Nephron (organoid): ENCODE measurements around the gene IFIH1.

Experiments used
- H3K27ac Mint-ChIP-seq, 3 experiments: 2 replicates each; pipeline ENCODE4 v1.8.0; 2020; ENCODE audit warnings: mixed read lengths in 3 of 3, mild to moderate bottlenecking in 2 of 3, moderate library complexity in 1 of 3
- H3K27me3 Mint-ChIP-seq: 2 replicates; pipeline ENCODE4 v1.8.0; 2021; ENCODE audit warnings: low read depth, mild to moderate bottlenecking, moderate library complexity, mixed read lengths
- H3K36me3 Mint-ChIP-seq: 2 replicates; pipeline ENCODE4 v1.8.0; 2020; ENCODE audit warnings: low read depth, mixed read lengths
- H3K4me1 Mint-ChIP-seq: 2 replicates; pipeline ENCODE4 v1.8.0; 2020; ENCODE audit warnings: mixed read lengths
- H3K4me3 Mint-ChIP-seq, 3 experiments: 2 replicates each; pipeline ENCODE4 v1.8.0; 2020; ENCODE audit warnings: mild to moderate bottlenecking in 3 of 3, mixed read lengths in 3 of 3, moderate library complexity in 2 of 3
- H3K9me3 Mint-ChIP-seq: 2 replicates; pipeline ENCODE4 v1.8.0; 2020; ENCODE audit warnings: mixed read lengths
- CTCF ChIP-seq, 3 experiments: fragments of 200-600 bp; sonication (generic); IDR thresholded peaks; one replicate each; pipeline ENCODE4 v1.5.0; 2021; ENCODE audit warnings: antibody characterized with exemption in 3 of 3; ENCODE audit not compliant: unreplicated experiment in 3 of 3

IFIH1 gene

GRCh38 chr2:162226836-162227235 lies 91.6 kb downstream of the IFIH1 start:
- H3K27me3 Mint-ChIP-seq, result no peaks in the 10 kb centered on the region
- H3K4me1 Mint-ChIP-seq, result peaks cover 18% of the 10 kb centered on the region
- no peaks in the 10 kb centered on the region for H3K9me3 Mint-ChIP-seq
- H3K36me3 Mint-ChIP-seq, result peaks cover 19% of the 10 kb centered on the region
- no peak overlapping the region for H3K4me3 Mint-ChIP-seq
- no peak overlapping the region for H3K27ac Mint-ChIP-seq
- TF ChIP-seq CTCF (IDR thresholded peaks at IDR 0.05; ENCODE audit: unreplicated experiment in 3 of 3), result no peak

- no peak overlapping the region for H3K4me3 Mint-ChIP-seq
- peaks cover 30% of the 10 kb centered on the region for H3K36me3 Mint-ChIP-seq
- peak; percentile 57 to 61 (median 60) for TF ChIP-seq CTCF (IDR thresholded peaks at IDR 0.05; ENCODE audit: unreplicated experiment in 3 of 3)
- no peaks in the 10 kb centered on the region for H3K9me3 Mint-ChIP-seq
- peak overlapping the region in 2 of 3 experiments; percentile 81 to 84 for H3K27ac Mint-ChIP-seq
- peaks cover 41% of the 10 kb centered on the region for H3K4me1 Mint-ChIP-seq
- no peaks in the 10 kb centered on the region for H3K27me3 Mint-ChIP-seq
These were observed 97.4 kb downstream of the IFIH1 start for GRCh38 chr2:162221064-162221463.

- Mint-ChIP-seq H3K27ac (peak overlapping the region in 2 of 3 experiments; percentile 81 to 84), H3K4me1 (peaks cover 41% of the 10 kb centered on the region), H3K36me3 (peaks cover 33% of the 10 kb centered on the region), H3K4me3 (peak overlapping the region in 1 of 3 experiments; percentile 5), H3K9me3 (no peaks in the 10 kb centered on the region), H3K27me3 (no peaks in the 10 kb centered on the region)
- no peak for TF ChIP-seq CTCF (IDR thresholded peaks at IDR 0.05; ENCODE audit: unreplicated experiment in 3 of 3)
These were observed 98.1 kb downstream of the IFIH1 start for GRCh38 chr2:162220368-162220767.

GRCh38 chr2:162219426-162219825 lies 99.1 kb downstream of the IFIH1 start:
- peaks cover 41% of the 10 kb centered on the region for H3K4me1 Mint-ChIP-seq
- H3K4me3 Mint-ChIP-seq, result peak overlapping the region in 2 of 3 experiments; percentile 24 to 50
- no peak for TF ChIP-seq CTCF (IDR thresholded peaks at IDR 0.05; ENCODE audit: unreplicated experiment in 3 of 3)
- H3K27me3 Mint-ChIP-seq, result no peaks in the 10 kb centered on the region
- H3K9me3 Mint-ChIP-seq, result no peaks in the 10 kb centered on the region
- H3K27ac Mint-ChIP-seq, result peak overlapping the region in 2 of 3 experiments; percentile 80 to 84
- H3K36me3 Mint-ChIP-seq, result peaks cover 33% of the 10 kb centered on the region

- Mint-ChIP-seq H3K27me3 (no peaks in the 10 kb centered on the region), H3K4me1 (peaks cover 37% of the 10 kb centered on the region), H3K27ac (peak overlapping the region in 1 of 3 experiments; percentile 52)
These were observed 100.9 kb downstream of the IFIH1 start for GRCh38 chr2:162217598-162217997.

More at GRCh38 chr2:162217598-162217997, 100.9 kb downstream of the IFIH1 start:
- no peak for TF ChIP-seq CTCF (IDR thresholded peaks at IDR 0.05; ENCODE audit: unreplicated experiment in 3 of 3)
- Mint-ChIP-seq H3K36me3 (peaks cover 30% of the 10 kb centered on the region), H3K9me3 (no peaks in the 10 kb centered on the region), H3K4me3 (no peak overlapping the region)
